GM12874 (cell line): ENCODE results near the gene KIF25.

ENCODE experiments used
- TF ChIP-seq, protein P1 (sequence below): IDR thresholded peaks from 2 replicates; pipeline ENCODE4 v1.5.1; 2011; ENCODE audit warnings: low read depth, mild to moderate bottlenecking, control low read depth, low read length, moderate library complexity; ENCODE audit not compliant: insufficient read depth

KIF25 gene

DNA sequence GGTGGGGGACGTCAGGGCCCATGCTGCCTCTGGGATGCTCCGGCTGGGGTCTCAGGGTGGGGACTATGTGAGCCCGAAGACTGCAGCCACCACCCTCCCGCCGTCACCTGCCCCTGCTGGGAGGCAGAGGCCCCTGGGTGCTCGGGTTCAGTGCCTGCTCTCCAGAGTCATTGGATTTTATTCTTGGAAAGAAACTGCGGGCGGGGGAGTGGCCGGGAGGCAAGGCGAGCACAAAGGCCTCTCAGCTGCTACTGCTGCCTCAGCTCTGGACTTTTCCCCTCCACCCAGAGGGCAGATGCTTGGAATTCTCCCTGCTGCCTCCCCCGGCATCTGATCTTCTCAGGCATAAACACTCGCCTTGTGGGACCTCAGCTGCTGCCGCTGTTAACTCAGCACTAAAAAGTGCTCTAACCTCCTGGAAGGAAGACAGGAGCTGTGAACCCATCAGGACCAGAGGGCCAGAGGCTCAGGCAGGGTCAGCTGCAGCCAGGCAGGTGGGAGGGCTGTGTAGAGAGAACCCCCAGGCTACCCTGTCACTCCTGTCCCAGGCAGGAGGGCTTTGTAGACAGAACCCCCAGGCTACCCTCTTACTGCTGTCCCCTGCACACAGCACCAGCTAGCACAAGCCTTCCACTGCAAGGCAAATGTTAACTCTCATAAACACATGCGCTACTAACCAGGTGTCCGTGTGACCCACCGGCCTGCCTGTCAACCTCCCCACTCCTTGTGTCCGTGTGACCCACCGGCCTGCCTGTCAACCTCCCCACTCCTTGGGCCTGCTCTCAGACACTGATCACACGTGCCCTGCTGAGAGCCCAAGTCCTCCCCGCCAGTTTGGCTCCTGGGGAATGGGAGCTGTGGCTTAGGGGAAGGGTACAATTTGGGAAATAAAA lies 90.9 kb downstream of the KIF25 start:
- TF ChIP-seq, protein P1, sequence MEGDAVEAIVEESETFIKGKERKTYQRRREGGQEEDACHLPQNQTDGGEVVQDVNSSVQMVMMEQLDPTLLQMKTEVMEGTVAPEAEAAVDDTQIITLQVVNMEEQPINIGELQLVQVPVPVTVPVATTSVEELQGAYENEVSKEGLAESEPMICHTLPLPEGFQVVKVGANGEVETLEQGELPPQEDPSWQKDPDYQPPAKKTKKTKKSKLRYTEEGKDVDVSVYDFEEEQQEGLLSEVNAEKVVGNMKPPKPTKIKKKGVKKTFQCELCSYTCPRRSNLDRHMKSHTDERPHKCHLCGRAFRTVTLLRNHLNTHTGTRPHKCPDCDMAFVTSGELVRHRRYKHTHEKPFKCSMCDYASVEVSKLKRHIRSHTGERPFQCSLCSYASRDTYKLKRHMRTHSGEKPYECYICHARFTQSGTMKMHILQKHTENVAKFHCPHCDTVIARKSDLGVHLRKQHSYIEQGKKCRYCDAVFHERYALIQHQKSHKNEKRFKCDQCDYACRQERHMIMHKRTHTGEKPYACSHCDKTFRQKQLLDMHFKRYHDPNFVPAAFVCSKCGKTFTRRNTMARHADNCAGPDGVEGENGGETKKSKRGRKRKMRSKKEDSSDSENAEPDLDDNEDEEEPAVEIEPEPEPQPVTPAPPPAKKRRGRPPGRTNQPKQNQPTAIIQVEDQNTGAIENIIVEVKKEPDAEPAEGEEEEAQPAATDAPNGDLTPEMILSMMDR = no peak

DNA sequence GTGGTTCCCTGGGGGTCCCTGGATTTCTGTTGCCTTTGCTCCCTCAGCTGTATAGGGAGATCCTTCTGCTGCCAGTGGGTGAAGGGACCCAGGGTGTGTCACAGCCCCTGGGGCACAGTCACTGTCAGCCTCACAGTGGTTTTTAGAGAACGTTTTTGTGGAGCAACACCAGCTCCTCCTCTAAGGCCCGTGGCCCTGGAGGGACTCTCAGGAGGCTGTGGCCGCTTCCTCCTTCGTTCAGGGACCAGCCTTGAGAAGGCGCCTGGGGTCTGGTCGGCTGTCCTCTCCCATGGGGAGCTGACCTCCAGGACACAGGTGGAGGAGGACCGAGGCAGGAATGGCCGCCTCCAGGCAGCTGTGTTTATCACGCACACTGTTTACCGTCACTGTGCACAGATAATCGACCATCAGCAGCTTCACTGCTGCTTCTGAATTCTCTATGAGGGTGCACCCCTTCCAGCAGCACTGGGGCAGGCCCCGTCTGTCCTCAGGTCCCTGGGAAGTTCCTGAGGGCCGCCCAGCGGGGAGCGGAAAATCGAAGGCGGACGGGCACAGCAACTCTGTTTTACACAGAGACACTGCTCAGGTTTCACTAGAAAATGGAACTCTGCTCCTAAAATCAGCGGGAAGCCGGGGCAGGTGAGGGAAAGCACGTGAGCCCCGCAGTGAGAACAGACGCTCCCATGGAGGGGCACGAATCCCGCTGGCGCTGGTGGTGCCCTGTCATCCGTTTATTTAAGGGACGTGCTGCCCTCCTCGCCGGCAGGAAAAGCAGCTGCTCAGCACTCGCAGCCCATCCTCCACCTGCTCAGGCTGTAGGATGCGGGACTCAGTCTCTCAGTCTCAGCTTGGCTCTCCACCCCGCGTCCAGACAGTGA lies 92.0 kb downstream of the KIF25 start:
- TF ChIP-seq, protein P1 = no peak

DNA sequence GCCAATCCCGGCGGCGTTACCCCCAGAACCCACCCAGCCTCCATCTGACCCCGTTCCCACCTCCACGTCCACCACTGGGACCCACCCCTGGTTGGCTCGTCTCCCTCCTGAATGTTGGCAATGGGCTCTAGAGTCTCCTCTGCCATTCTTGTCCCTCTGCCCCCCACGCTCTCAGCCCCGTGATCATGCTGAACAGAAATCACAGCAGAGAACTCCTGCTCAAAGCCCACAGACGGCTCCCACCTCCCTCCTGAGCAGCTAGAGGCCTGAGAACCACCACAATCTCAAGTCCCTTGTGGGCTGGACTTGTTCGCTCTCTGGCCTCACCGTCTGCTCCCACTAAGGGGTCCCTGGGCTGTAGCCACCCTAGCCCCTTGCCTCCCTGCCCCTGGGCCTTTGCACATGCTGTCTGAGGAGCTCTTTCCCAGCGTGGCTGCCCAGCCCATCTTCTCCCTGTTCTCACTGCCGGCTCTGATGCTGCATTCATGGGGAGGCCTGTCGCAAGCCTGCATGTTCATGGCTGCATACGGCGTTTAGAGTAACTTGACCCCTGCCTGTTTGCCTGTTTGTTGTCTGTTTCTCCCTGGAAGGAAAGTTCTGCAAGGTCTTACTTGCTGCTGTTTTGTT lies 92.7 kb downstream of the KIF25 start:
- TF ChIP-seq, protein P1 = no peak

DNA sequence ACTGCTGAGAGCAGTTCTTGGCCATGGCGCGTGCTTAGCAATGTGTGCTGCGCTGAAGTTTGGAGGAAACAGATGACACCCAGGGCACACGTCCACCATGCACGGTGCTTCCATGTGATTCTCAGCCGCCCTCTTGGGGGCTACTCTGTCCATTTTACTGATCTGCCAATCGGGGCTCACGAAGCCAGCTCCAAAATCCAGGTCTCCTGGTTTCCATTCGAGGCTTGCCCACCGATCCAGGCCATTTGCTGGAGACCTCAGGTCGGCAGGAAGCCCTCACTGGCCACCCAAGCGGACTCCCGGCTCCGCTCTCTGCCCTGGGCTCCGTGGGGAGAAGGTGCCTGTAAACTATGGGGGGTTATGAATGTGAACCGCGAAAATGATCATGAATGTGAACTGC lies 93.2 kb downstream of the KIF25 start:
- TF ChIP-seq, protein P1 = no peak

DNA sequence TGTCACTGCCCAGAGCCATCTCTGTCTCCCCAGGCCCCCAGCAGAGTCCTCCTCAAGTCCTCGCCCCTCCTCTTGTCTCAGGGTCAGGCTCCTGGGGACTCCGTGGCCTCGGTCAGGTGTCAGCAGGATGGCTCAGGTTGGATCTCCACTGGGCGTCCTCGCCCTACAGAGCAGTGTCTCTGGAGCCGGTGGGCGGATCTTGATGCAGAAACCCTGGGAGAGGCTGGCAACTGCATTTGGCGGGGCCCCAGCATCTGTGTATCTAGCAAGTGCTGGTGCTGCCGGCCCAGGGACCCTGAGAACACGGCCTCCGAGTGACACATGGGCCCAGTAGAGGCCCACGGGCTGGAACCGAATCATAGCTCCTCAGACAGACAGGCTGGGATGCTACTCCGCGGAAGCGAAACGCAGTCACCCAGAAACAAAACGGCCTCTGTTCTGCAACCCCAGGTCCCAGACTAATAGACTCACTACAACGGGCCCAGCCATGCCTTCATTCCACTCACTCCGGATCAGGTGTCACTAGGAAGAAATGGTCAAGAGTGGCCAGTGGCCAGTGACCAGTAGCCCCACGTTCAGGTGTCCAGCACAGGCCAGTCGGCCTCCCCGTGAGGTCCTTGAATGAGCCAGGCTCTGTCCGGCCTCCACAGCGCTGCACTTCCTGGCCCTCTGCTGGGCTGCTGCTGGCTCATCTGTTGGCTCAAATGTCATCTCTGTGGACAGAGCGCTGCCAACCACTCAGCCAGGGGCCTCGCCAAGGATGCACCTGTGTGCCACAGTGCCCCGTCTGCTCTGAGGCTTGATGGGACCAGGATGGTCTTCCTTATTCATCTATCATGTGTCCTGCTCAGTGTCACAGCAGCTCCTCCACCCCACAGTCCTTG lies 94.2 kb downstream of the KIF25 start:
- TF ChIP-seq, protein P1 = no peak

DNA sequence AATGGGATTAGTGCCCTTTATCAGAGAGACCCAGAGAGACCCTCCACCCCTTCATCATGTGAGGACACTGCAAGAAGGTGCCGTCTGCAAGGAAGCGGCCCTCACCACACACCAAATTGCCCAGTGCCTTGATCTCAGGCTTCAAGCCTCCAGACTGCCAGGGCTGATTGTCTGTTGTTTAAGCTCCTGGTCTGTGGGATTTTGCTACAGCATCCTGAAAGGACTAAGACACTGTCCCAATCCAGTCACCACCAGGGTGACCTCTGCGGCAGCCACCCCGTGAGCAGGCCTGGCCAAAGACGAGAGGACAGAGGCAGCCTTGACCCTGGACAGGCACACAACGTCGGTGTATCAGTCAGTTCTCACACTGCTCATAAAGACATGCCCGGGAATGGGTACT lies 95.1 kb downstream of the KIF25 start:
- TF ChIP-seq, protein P1 = no peak
